Jurkat, Clone E6-1 (cell line): Measurements from ENCODE around the gene RBM15B.
"Not testable (repeated sequence)": the region's sequence is repeated elsewhere in the genome, so short reads cannot be mapped to it uniquely, and the experiment has no call there.

Experiments
- DNase-seq: peaks from one replicate; pipeline ENCODE4 v3.0.0-alpha.2; 2011; ENCODE audit warnings: low read depth, low spot score
- H3K4me3 ChIP-seq: 2 replicates; pipeline ENCODE4 v1.5.1; 2011; ENCODE audit warnings: mild to moderate bottlenecking, low read length, control low read depth, moderate library complexity

Gene RBM15B

GRCh38 chr3:51375136-51375535, 15.9 kb upstream of the RBM15B start:
- H3K4me3 ChIP-seq = no peak overlapping the region
- DNase-seq = no peak

GRCh38 chr3:51375571-51375970, 15.5 kb upstream of the RBM15B start:
- DNase-seq = no peak
- H3K4me3 ChIP-seq = no peak overlapping the region

GRCh38 chr3:51378065-51378464, 13.0 kb upstream of the RBM15B start:
- no peak for DNase-seq
- H3K4me3 ChIP-seq = no peak overlapping the region

GRCh38 chr3:51378726-51379125, 12.4 kb upstream of the RBM15B start:
- H3K4me3 ChIP-seq = no peak overlapping the region
- no peak for DNase-seq

- no peak for DNase-seq
- no peak overlapping the region for H3K4me3 ChIP-seq
These were observed 11.8 kb upstream of the RBM15B start for GRCh38 chr3:51379301-51379700.

GRCh38 chr3:51379746-51380455, 11.2 kb upstream of the RBM15B start:
- DNase-seq = no peak
- H3K4me3 ChIP-seq = no peak overlapping the region

GRCh38 chr3:51380601-51381332, 10.3 kb upstream of the RBM15B start:
- H3K4me3 ChIP-seq = no peak overlapping the region

GRCh38 chr3:51381333-51381705, 9.8 kb upstream of the RBM15B start:
- no peak for DNase-seq
- H3K4me3 ChIP-seq = no peak overlapping the region

More at GRCh38 chr3:51380601-51381332, 10.3 kb upstream of the RBM15B start:
- no peak for DNase-seq

- H3K4me3 ChIP-seq = no peak overlapping the region
- DNase-seq = no peak
These were observed 8.9 kb upstream of the RBM15B start for GRCh38 chr3:51382076-51382745.

- H3K4me3 ChIP-seq = no peak overlapping the region
- DNase-seq = no peak
These were observed 8.0 kb upstream of the RBM15B start for GRCh38 chr3:51382947-51383578.

GRCh38 chr3:51384055-51384725, 6.9 kb upstream of the RBM15B start:
- no peak for DNase-seq
- peak overlapping the region; percentile 94 for H3K4me3 ChIP-seq

- peak; percentile 98 for DNase-seq
- H3K4me3 ChIP-seq = peak within 1 kb of the TSS; percentile 94
These were observed 6.2 kb upstream of the RBM15B start, which contains the start of gene MANF for GRCh38 chr3:51384726-51385473. MANF (plus strand) TSS chr3:51385291; CDS start chr3:51385343, 52 bp downstream.

- peak overlapping the region; percentile 73 for H3K4me3 ChIP-seq
- no peak for DNase-seq
These were observed 5.4 kb upstream of the RBM15B start for GRCh38 chr3:51385621-51386091.

- no peak for DNase-seq
- peak overlapping the region; percentile 73 for H3K4me3 ChIP-seq
These were observed 4.8 kb upstream of the RBM15B start for GRCh38 chr3:51386159-51386851.

- H3K4me3 ChIP-seq = no peak overlapping the region
- DNase-seq = no peak
These were observed 4.2 kb upstream of the RBM15B start for GRCh38 chr3:51386852-51387229.

- H3K4me3 ChIP-seq, DNase-seq: not testable (repeated sequence)
These were observed 3.8 kb upstream of the RBM15B start for GRCh38 chr3:51387281-51387680.

- DNase-seq = no peak
- no peak overlapping the region for H3K4me3 ChIP-seq
These were observed 2.6 kb upstream of the RBM15B start for GRCh38 chr3:51388286-51389029.
